Measurements from ENCODE around the gene VTN.
"Not testable (repeated sequence)": the region's sequence is repeated elsewhere in the genome, so short reads cannot be mapped to it uniquely, and the experiment has no call there.

The VTN gene

GRCh38 chr17:28342313-28342712 is 27.8 kb downstream of the VTN start:
- DNase-seq (ENCODE audit: low read depth) = no peak

GRCh38 chr17:28341516-28341915 is 28.6 kb downstream of the VTN start:
- no peak for DNase-seq (ENCODE audit: low read depth)

- no peak for DNase-seq (ENCODE audit: low read depth)
Observed at GRCh38 chr17:28340374-28340773, 29.7 kb downstream of the VTN start.

- DNase-seq (ENCODE audit: low read depth) = no peak
Observed at GRCh38 chr17:28339431-28339830, 30.7 kb downstream of the VTN start.

- DNase-seq (ENCODE audit: low read depth) = not testable (repeated sequence)
Observed at GRCh38 chr17:28338769-28339212, 31.3 kb downstream of the VTN start.

- DNase-seq (ENCODE audit: low read depth) = no peak
Observed at GRCh38 chr17:28338056-28338768, 31.9 kb downstream of the VTN start.

GRCh38 chr17:28335959-28336871 is 33.9 kb downstream of the VTN start:
- DNase-seq (ENCODE audit: low read depth) = no peak

GRCh38 chr17:28335201-28335958 is 34.7 kb downstream of the VTN start, which contains the start of the genes IFT20 and TNFAIP1:
TSS of gene IFT20 (minus strand) at chr17:28335472. CDS start at chr17:28331985, 3,487 bp downstream.
TSS of gene TNFAIP1 (plus strand) at chr17:28335761. CDS start at chr17:28339522, 3,761 bp downstream.
- peak; percentile 97 for DNase-seq (ENCODE audit: low read depth)

- no peak for DNase-seq (ENCODE audit: low read depth)
Observed at GRCh38 chr17:28334666-28335200, 35.4 kb downstream of the VTN start.

- no peak for DNase-seq (ENCODE audit: low read depth)
Observed at GRCh38 chr17:28334171-28334570, 35.9 kb downstream of the VTN start.

GRCh38 chr17:28333083-28333746 is 36.9 kb downstream of the VTN start:
- DNase-seq (ENCODE audit: low read depth) = no peak

- DNase-seq (ENCODE audit: low read depth) = no peak
Observed at GRCh38 chr17:28331891-28332420, 38.2 kb downstream of the VTN start.

GRCh38 chr17:28330671-28331070 is 39.4 kb downstream of the VTN start:
- no peak for DNase-seq (ENCODE audit: low read depth)

GRCh38 chr17:28328325-28328724 is 41.8 kb downstream of the VTN start:
- DNase-seq (ENCODE audit: low read depth) = no peak

- DNase-seq (ENCODE audit: low read depth) = no peak
Observed at GRCh38 chr17:28327709-28328108, 42.4 kb downstream of the VTN start.

- no peak for DNase-seq (ENCODE audit: low read depth)
Observed at GRCh38 chr17:28327031-28327607, 43.0 kb downstream of the VTN start.

GRCh38 chr17:28326114-28326513 is 44.0 kb downstream of the VTN start:
- no peak for DNase-seq (ENCODE audit: low read depth)

- DNase-seq (ENCODE audit: low read depth) = no peak
Observed at GRCh38 chr17:28325211-28325610, 44.9 kb downstream of the VTN start.

GRCh38 chr17:28324781-28325180 is 45.3 kb downstream of the VTN start:
- DNase-seq (ENCODE audit: low read depth) = no peak

GRCh38 chr17:28324267-28324745 is 45.8 kb downstream of the VTN start:
- DNase-seq (ENCODE audit: low read depth) = no peak
